Effector CD4-positive, alpha-beta T cell (primary cell): ENCODE results near the gene STK32B.
"Not testable (repeated sequence)": the region's sequence is repeated elsewhere in the genome, so short reads cannot be mapped to it uniquely, and the experiment has no call there.

Experiments
- DNase-seq: peaks from one replicate; pipeline ENCODE4 v3.0.0-alpha.2; 2020

STK32B gene

DNA sequence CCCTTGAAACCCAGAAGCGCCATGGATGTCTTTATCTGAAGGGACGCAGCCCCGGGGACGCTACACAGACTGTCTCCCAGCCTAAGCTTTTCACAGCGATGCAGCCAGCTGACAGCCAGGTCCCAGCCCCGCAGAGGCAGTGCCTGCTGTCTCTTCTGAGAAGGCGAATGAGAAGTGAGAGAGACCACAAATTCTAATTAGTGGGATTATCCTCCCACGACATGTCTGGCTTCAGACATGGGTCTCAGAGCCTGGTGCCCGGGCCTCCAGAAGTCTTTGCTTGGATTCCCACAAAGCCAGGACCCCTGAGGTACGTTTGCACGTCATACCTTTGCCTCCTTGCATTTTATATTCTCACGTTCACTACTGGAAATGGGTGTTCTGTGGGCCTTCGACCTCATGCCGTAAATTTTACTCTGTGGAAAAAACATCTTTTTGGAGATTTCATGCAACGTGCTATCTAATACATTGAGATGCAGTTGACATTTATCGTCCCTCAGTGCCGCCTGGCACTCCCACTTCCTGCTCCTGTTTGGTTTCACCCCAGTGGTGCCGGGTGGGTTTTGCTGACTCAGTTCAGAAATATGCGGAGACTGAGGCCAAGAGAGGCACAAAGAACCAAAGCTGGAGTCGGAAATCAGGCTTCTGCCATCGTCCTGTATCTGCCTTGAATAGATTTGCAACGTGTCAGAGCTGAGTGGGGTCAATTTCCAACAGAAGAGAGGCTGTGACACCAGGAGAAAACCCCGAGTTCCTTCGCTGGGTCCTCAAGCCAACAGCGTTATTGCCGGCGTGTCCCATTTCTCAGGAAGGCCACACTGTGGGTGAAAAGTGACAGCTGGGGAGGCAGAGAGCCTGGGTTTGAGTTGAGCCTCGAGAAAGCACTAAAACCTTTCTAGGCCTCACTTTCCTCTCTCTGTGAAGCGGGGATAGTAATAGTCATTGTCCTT is 114.4 kb downstream of the STK32B start:
- DNase-seq: no peak

GRCh38 chr4:5166377-5166776 is 115.1 kb downstream of the STK32B start:
- DNase-seq: no peak

GRCh38 chr4:5168891-5169290 is 117.6 kb downstream of the STK32B start:
- DNase-seq: no peak

- DNase-seq: not testable (repeated sequence)
These were observed 124.6 kb downstream of the STK32B start for GRCh38 chr4:5175836-5176235.

DNA sequence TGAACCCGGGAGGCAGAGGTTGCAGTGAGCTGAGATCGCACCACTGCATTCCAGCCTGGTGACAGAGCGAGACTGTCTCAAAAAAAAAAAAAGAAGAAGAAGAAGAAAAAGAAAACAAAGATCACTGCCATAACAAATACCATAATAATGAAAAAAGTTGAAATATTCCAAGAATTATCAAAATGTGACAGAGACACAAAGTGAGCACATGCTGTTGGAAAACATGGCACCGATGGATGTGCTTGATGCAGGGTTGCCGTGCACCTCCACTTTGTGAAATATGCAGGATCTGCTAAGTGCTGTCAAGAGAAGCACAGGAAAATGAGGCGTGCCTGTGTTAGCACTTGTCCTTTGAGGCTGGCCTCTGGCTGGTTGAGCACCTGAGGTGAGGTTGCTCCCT is 133.3 kb downstream of the STK32B start:
- DNase-seq: no peak

DNA sequence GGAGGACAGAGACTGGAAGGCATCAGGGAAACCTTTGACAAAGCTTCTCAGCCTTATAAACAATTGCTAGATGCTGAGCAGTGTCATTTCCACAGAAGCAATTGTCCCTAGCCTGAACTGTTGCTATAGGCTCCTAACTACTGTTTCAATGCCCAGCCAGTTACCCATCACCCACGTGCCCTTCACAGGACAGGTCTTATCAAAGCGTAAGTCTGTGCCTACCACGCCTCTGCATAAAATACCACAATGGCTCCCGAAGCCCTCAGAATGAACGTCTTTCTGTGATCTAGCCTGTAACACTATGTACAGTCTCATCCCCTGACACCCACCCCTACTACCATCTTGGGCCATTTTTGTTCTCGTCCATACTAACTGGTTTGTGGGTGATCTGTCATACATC is 134.3 kb downstream of the STK32B start:
- no peak for DNase-seq

DNA sequence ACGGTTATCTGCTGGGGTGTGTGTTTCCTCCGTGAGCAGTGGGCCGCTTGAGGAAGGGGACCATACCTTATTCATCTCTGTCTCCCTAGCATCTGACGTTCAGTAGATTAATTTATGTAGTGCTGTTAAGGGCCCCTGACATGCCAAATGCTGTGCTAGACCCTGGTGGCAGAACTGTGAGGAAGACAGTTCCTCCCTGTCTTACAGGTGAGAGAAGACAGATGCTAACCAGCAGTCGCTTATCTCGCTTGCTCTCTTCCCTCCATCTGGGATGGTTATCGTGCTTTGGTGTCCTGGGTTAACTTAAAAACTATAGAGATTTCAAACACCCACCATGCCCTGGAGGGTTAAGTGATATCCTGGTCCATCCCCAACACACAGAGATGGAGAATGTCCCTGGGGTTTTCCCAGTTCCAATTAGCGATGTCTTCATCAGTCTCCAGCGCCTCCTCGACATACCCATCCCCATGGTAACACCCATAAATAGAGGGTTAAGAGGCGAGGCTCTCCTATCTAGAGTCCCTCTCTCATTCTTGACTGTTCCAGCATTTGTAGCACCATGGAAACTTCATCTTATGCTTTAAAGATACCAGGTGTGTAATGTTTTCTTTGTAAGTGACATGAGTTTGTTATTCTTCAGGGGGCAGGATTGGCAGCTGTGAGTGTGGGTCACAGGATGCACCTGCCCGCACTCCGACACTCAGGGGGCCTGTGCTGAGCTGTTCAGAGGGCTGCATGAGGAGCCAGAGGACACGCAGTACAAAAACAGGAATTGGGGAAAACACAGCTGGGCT is 135.2 kb downstream of the STK32B start:
- no peak for DNase-seq

DNA sequence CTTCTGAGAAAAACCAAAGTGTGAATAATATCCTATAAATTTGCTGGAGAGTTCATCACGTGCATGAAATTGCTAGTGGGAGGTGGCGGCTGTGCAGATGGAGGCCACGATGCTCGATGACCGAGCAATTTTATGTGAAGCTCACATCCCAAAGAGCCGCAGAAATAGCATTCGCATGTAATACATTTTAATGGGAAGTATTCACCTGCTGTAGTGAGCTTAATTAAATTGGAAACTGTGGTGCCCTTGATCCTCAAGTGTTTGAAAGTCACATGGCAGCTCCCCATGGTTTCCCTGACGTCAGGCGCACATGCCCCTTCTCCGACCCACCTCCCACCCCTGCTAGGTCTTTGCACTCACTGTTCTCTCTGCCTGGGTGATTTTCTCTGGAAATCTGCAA is 136.8 kb downstream of the STK32B start:
- no peak for DNase-seq

- no peak for DNase-seq
These were observed 140.6 kb downstream of the STK32B start for GRCh38 chr4:5191831-5192230.

- DNase-seq: no peak
These were observed 141.0 kb downstream of the STK32B start for GRCh38 chr4:5192271-5192670.

DNA sequence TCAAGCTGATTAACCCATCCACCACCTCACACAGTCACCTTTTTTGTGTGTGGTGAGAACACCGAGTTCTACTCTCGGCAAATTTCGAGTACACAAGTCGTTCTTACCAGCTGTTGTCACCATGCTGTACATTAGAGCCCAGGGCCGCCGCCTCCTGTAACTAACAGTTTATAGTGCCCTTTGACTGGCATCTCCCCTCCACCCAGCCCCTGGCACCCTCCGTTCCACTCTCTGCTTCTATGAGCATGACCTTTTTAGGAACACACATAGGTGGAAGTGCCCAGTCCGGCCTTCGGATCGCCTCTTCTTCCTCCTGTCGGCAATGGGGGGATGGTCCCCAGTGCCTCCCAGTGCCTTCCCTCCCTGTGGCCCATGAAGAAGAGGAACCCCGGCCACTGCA is 141.4 kb downstream of the STK32B start:
- DNase-seq: no peak

- no peak for DNase-seq
These were observed 147.6 kb downstream of the STK32B start for GRCh38 chr4:5198656-5199541.

- no peak for DNase-seq
These were observed 148.6 kb downstream of the STK32B start for GRCh38 chr4:5199912-5200311.

DNA sequence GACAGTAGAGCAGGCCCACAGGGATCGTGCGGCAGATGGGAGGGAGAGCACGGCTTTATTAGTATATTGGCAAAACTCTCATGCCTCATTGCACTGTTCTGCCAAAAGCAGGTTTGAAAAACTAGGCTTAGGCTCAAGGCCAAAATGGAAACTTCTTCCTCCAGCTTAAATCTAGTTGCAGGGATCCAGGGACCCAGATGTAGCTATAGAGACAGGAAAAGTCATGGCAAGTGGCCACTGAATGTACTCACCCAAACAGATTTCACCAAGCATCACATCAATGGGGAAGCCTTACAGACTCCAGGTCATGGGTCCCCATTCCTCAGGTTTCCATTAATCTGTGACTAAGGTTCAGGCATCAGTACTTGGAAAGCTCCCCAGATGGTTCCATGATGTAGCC is 149.2 kb downstream of the STK32B start:
- no peak for DNase-seq

DNA sequence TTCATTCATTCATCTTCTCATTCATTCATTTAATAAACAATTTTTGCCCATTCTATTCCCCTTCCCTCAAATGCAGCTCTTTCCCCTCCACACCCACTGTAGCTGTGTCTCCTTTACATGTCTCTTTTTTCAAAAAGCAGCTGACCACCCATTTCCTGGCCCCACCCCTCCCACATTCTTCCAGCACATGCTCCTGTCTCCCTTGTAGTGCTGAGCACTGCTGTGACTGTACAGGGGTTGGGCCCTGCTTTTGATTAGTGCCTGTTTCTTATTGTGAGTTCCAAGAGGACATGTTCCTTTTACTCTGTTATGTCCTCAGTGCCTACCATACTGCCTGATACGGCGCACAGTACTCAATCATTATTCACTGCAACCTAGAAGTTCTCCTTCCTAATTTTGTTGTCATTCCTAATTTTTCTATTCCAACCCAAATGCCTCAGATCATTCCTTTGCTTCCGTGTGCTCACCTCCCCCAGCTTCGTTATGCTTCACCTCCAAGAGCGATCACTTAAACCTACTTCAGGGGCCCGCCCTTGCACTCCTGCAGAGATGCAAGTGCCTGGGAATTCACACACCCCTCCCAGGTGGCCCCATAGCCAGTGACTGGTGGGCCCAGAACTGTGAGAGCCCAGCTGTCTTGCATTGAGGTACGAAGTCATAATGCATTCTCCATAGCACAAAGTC is 152.2 kb downstream of the STK32B start:
- DNase-seq: no peak

DNA sequence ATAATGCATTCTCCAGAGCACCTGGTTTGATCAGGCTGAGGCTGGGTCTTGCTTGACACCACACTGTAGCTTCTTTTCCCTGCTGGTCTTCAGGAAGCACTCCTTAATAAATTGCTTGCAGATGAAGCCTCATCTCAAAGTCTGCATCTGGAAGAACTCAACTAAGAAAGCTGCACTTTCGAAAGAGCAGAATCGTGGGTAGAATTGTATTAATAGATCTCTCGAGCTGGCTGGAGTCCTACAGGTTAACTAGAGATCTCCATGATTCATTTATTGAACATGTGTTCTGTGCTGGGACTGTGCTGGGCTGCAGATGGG is 152.7 kb downstream of the STK32B start:
- DNase-seq: no peak

GRCh38 chr4:5204781-5205180 is 153.5 kb downstream of the STK32B start:
- no peak for DNase-seq

DNA sequence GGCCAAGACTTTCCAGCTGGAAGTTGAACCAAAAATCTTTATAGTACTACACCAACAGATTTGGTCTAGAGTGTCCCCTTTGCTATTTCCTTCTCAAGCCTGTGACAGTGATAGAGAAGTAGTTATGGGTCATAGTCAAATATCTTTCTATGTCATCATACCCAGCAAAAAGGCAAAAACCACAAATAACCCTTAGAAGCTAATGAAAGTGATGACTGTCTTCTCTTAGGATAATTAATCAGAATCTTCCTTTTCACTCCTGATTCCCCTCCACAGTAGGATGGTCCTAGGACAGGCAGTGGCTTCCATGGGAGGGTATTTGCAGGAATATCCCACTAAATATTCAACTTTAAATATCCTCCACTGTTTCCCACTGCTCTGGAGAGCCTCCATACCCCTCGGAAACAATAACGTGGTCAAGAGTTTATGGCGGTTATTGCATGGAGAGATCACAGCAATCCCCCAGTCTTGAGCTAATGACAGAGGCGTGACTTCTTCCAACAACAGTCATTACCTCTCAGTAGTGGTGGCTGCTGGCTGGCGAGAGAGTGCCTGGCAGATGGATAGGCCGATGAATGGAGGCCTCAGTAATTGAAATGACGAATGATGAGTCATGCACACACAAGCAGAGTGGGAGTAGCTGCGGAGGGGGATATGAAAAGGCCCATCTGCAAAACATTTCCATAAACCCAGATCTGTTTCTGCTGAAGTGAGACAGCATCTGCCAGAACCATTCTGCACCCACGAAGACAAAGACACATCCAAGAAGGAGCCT is 154.9 kb downstream of the STK32B start:
- no peak for DNase-seq

- DNase-seq: no peak
These were observed 158.6 kb downstream of the STK32B start for GRCh38 chr4:5209862-5210261.

DNA sequence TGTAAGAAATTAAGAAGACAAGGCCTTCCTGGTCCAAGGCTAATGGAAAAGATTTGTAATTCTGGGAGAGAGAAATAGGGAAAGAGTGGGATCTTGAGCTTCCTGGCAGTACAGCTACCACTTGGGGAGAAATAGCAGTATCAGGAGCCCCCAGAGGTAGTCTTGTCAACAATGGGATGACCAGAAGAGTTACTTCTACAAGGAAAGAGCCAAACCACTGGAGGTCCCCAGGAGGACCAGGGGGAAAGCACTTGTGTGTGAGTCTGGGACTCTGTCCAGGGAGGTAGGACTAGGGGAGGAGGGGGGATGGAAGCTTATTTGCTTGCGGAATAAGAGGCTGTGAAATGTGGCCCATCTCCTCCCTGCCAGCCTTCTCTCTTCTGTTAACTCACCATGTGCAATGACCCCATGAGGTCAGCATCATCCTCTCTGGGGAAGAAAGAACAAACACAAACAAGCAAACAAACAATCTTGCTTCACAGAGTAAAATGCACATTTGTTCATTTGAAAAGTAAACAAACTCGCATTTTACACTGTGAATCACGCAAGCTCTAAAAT is 160.1 kb downstream of the STK32B start:
- no peak for DNase-seq

GRCh38 chr4:5212255-5213013 is 161.2 kb downstream of the STK32B start:
- DNase-seq: no peak
